SK-N-SH (cell line): ENCODE measurements around the gene OXSR1. TPM values are rescaled to one million over a fixed set of nuclear protein-coding genes. Genes with fewer than 3 reads are reported as not detected.

Experiments used
- CTCF ChIA-PET: fragments of 300-600, 350-600 bp; formaldehyde crosslinking; extraction: SDS; loops from one replicate; lab custom pipeline; 2021; lab: Yijun Ruan, JAX
- POLR2A ChIA-PET: fragments of 350-600 bp; sonication (Branson Sonifier 250); formaldehyde crosslinking; extraction: SDS; loops from one replicate; lab custom pipeline; 2020; ENCODE audit warnings: antibody characterized with exemption, inconsistent platforms; lab: Yijun Ruan, JAX
- DNase-seq: peaks from one replicate; pipeline ENCODE4 v3.0.0; 2012
- H2AFZ ChIP-seq: fragments of 200-600 bp; sonication (generic); 2 replicates; pipeline ENCODE4 v1.8.1; 2016; ENCODE audit warnings: antibody characterized with exemption, mild to moderate bottlenecking, low read depth
- H3F3A ChIP-seq: fragments of 200-600 bp; sonication (generic); replicated peaks from 2 replicates; pipeline ENCODE3; 2016; ENCODE audit warnings: antibody characterized with exemption, mild to moderate bottlenecking; ENCODE audit not compliant: insufficient read depth
- H3K27ac ChIP-seq, 2 experiments: fragments of 200-500 bp in 1 of 2; fragments of 200-600 bp in 1 of 2; sonication (Bioruptor generic) in 1 of 2; sonication (generic), shearing (Covaris generic) in 1 of 2; 2 replicates each; pipeline versions ENCODE4 v1.5.1 to v1.6.1; 2014 to 2016; ENCODE audit warnings: low read depth in 2 of 2, inconsistent platforms in 1 of 2, low read length in 1 of 2, mild to moderate bottlenecking in 1 of 2, mixed read lengths in 1 of 2
- H3K27me3 ChIP-seq: fragments of 200-600 bp; sonication (generic), shearing (Covaris generic); 2 replicates; pipeline ENCODE4 v1.6.1; 2016; ENCODE audit warnings: mixed run types; ENCODE audit not compliant: insufficient read depth
- H3K36me3 ChIP-seq, 2 experiments: fragments of 200-500 bp in 1 of 2; fragments of 200-600 bp in 1 of 2; sonication (Bioruptor generic) in 1 of 2; sonication (generic) in 1 of 2; replicated peaks in 1 of 2; 2 replicates each; pipeline versions ENCODE3 to v1.5.1; 2014 to 2016; ENCODE audit warnings: low read length in 1 of 2, mild to moderate bottlenecking in 1 of 2; ENCODE audit not compliant: insufficient read depth in 2 of 2, control insufficient read depth in 1 of 2
- H3K4me1 ChIP-seq, 2 experiments: fragments of 200-500 bp in 1 of 2; fragments of 200-600 bp in 1 of 2; sonication (Bioruptor generic) in 1 of 2; sonication (generic), shearing (Covaris generic) in 1 of 2; 2 replicates each; pipeline versions ENCODE4 v1.5.1 to v1.6.1; 2014 to 2016; ENCODE audit warnings: low read depth in 1 of 2, low read length in 1 of 2, mixed run types in 1 of 2; ENCODE audit not compliant: insufficient read depth in 2 of 2, control insufficient read depth in 1 of 2
- H3K4me2 ChIP-seq: fragments of 200-600 bp; sonication (generic), shearing (Covaris generic); 2 replicates; pipeline ENCODE4 v1.6.1; 2017; ENCODE audit warnings: mixed run types
- H3K4me3 ChIP-seq, 2 experiments: fragments of 200-500 bp in 1 of 2; fragments of 200-600 bp in 1 of 2; sonication (Bioruptor generic) in 1 of 2; sonication (generic), shearing (Covaris generic) in 1 of 2; 2 replicates each; pipeline versions ENCODE4 v1.5.1 to v1.8.1; 2014 to 2016; ENCODE audit warnings: low read depth in 2 of 2, inconsistent platforms in 1 of 2, low read length in 1 of 2, mild to moderate bottlenecking in 1 of 2, mixed read lengths in 1 of 2, moderate library complexity in 1 of 2
- H3K79me2 ChIP-seq: fragments of 200-600 bp; sonication (generic); 2 replicates; pipeline ENCODE4 v1.8.1; 2017; ENCODE audit warnings: mild to moderate bottlenecking; ENCODE audit not compliant: insufficient read depth
- H3K9ac ChIP-seq: fragments of 200-600 bp; sonication (generic); 2 replicates; pipeline ENCODE4 v1.6.1; 2017; ENCODE audit warnings: mixed run types
- H3K9me2 ChIP-seq: fragments of 200-600 bp; sonication (generic); 2 replicates; pipeline ENCODE4 v1.6.1; 2017; ENCODE audit warnings: mixed run types
- H3K9me3 ChIP-seq: fragments of 200-600 bp; sonication (generic); 2 replicates; pipeline ENCODE4 v1.6.1; 2017; ENCODE audit warnings: mixed run types, mild to moderate bottlenecking, moderate library complexity
- H4K20me1 ChIP-seq: fragments of 200-600 bp; sonication (generic); 2 replicates; pipeline ENCODE4 v1.6.1; 2017; ENCODE audit warnings: mild to moderate bottlenecking, mixed run types; ENCODE audit not compliant: insufficient read depth
- EP300 ChIP-seq, 2 experiments: IDR thresholded peaks; 2 replicates each; pipeline versions ENCODE4 v1.4.0 to v1.6.1; 2012; ENCODE audit warnings: borderline replicate concordance in 1 of 2, low read depth in 1 of 2, low read length in 1 of 2
- FOSL2 ChIP-seq: IDR thresholded peaks from 2 replicates; pipeline ENCODE4 v1.4.0; 2012; ENCODE audit warnings: low read depth, mild to moderate bottlenecking, moderate library complexity, borderline replicate concordance
- IRF3 ChIP-seq: fragments of 150-350 bp; IDR thresholded peaks from 2 replicates; pipeline ENCODE4 v1.6.1; 2016; ENCODE audit warnings: mild to moderate bottlenecking, low read depth, low read length
- JUND ChIP-seq: IDR thresholded peaks from 2 replicates; pipeline ENCODE4 v1.4.0; 2012
- NFIC ChIP-seq: IDR thresholded peaks from 2 replicates; pipeline ENCODE4 v1.4.0; 2012; ENCODE audit warnings: borderline replicate concordance
- RCOR1 ChIP-seq: fragments of 150-350 bp; IDR thresholded peaks from 2 replicates; pipeline ENCODE4 v1.6.1; 2017; ENCODE audit warnings: antibody characterized with exemption, low read length
- RFX5 ChIP-seq: IDR thresholded peaks from 2 replicates; pipeline ENCODE4 v1.6.1; 2012; ENCODE audit warnings: mild to moderate bottlenecking, improper control_type of control experiment, low read length
- TEAD4 ChIP-seq: IDR thresholded peaks from 2 replicates; pipeline ENCODE4 v1.4.0; 2012; ENCODE audit warnings: mild to moderate bottlenecking, borderline replicate concordance; ENCODE audit not compliant: insufficient read depth
- USF1 ChIP-seq: IDR thresholded peaks from 2 replicates; pipeline ENCODE4 v1.4.0; 2012; ENCODE audit warnings: low read depth, borderline replicate concordance
- WGBS: methylation state at CpG from one replicate; pipeline ENCODE4 v1.1.6; 2017; ENCODE audit warnings: low lambda C conversion rate; 5-methylcytosine and 5-hydroxymethylcytosine counted together
- polyA plus RNA-seq, 3 experiments: library from polyadenylated mRNA; depleted of rRNA; stranded (reverse); fragments of >200 nt; gene quantifications; 2 replicates each; pipeline ENCODE4 v1.2.3, GENCODE V29; 2012
- TF ChIP-seq, protein P1 (sequence below): IDR thresholded peaks from 2 replicates; pipeline ENCODE4 v1.4.0; 2012; ENCODE audit warnings: low read depth

The OXSR1 gene
- polyA plus RNA-seq, 1 of the 3 experiments (the other 2 are of a cell fraction): 22.3 TPM

- H3K4me1 ChIP-seq: peaks cover 12 to 22% of the 10 kb centered on the region in 2 experiments; a peak in 1 of 4 replicates
- peaks cover 23% of the 10 kb centered on the region for H3K79me2 ChIP-seq
- no peaks in the 10 kb centered on the region for H3K9me2 ChIP-seq
- peaks cover 0 to 17% of the 10 kb centered on the region in 2 experiments for H3K36me3 ChIP-seq
- no peaks in the 10 kb centered on the region for H3K9me3 ChIP-seq
- TF ChIP-seq USF1: no peak
- TF ChIP-seq RFX5: no peak
- WGBS: 94% methylated on average over 7 of the region's 7 CpGs
- peaks cover 2% of the 10 kb centered on the region for H3F3A ChIP-seq
- no peak for DNase-seq
- no peak overlapping the region for H2AFZ ChIP-seq
- H3K9ac ChIP-seq: no peak overlapping the region
- no peak overlapping the region for H3K27ac ChIP-seq
- no peaks in the 10 kb centered on the region for H3K27me3 ChIP-seq
- CTCF ChIA-PET: interaction anchor here (0.9 to 1.8 kb wide), 2 partner anchors 10 to 205 kb away, joined by 4 to 8 read pairs; partner anchors contain the start of gene XYLB
- H4K20me1 ChIP-seq: no peaks in the 10 kb centered on the region
- H3K4me2 ChIP-seq: no peak overlapping the region
- POLR2A ChIA-PET: interaction anchor here (3.9 kb wide), 1 partner anchor 24 kb away, joined by 21 read pairs; the partner anchor contains the start of gene OXSR1
- H3K4me3 ChIP-seq: no peak overlapping the region
Measured at GRCh38 chr3:38141173-38141951, 24.0 kb upstream of the OXSR1 start.

GRCh38 chr3:38141952-38142273 lies 23.4 kb upstream of the OXSR1 start:
- CTCF ChIA-PET: interaction anchor here (0.9 to 1.8 kb wide), 2 partner anchors 9 to 205 kb away, joined by 4 to 8 read pairs; partner anchors contain the start of gene XYLB
- POLR2A ChIA-PET: interaction anchor here (3.9 kb wide), 1 partner anchor 23 kb away, joined by 21 read pairs; the partner anchor contains the start of gene OXSR1

More at GRCh38 chr3:38141952-38142273, 23.4 kb upstream of the OXSR1 start:
- no peaks in the 10 kb centered on the region for H3K9me3 ChIP-seq
- DNase-seq: no peak
- H3K9me2 ChIP-seq: no peaks in the 10 kb centered on the region
- no peaks in the 10 kb centered on the region for H3K27me3 ChIP-seq
- H3K79me2 ChIP-seq: peaks cover 18% of the 10 kb centered on the region
- peaks cover 0 to 17% of the 10 kb centered on the region in 2 experiments for H3K36me3 ChIP-seq
- H3F3A ChIP-seq: peaks cover 2% of the 10 kb centered on the region
- H3K4me3 ChIP-seq: no peak overlapping the region
- H2AFZ ChIP-seq: no peak overlapping the region
- no peaks in the 10 kb centered on the region for H4K20me1 ChIP-seq
- H3K4me1 ChIP-seq: peaks cover 12 to 22% of the 10 kb centered on the region in 2 experiments; a peak in 1 of 4 replicates
- 94% methylated on average over 2 of the region's 2 CpGs for WGBS
- TF ChIP-seq JUND (no peak), NFIC (no peak), TEAD4 (no peak), RFX5 (no peak), IRF3 (no peak), FOSL2 (no peak), RCOR1 (no peak), EP300 (IDR thresholded peaks at IDR 0.05; ENCODE audit: borderline replicate concordance in 1 of 2, low read depth in 1 of 2, low read length in 1 of 2) (no peak)
- TF ChIP-seq, protein P1, sequence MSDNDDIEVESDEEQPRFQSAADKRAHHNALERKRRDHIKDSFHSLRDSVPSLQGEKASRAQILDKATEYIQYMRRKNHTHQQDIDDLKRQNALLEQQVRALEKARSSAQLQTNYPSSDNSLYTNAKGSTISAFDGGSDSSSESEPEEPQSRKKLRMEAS: no peak
- no peak overlapping the region for H3K27ac ChIP-seq
- H3K9ac ChIP-seq: no peak overlapping the region
- H3K4me2 ChIP-seq: no peak overlapping the region
